Endothelial cell of umbilical vein (primary cell): ENCODE data around the gene DIDO1. TPM values are rescaled to one million over a fixed set of nuclear protein-coding genes. Genes with fewer than 3 reads are reported as not detected.
A peak's percentile ranks its signal among the peaks of the same experiment; 100 is the strongest.

ENCODE experiments used
- BruUV-seq: library from RNA; stranded (reverse); fragments of 400-500 nt; replicated peaks from 2 replicates; lab custom pipeline; 2021; lab: Mats Ljungman, UMichigan
- CTCF ChIA-PET: fragments of 300-600, 350-600 bp; sonication (Branson Sonifier 250); formaldehyde crosslinking; loops from one replicate; lab custom pipeline; 2021; ENCODE audit warnings: antibody characterized with exemption, inconsistent platforms; lab: Charles Lee
- POLR2A ChIA-PET: fragments of 300-600, 350-600 bp; sonication (Branson Sonifier 250); formaldehyde crosslinking; loops from one replicate; lab custom pipeline; 2021; ENCODE audit warnings: antibody characterized with exemption, inconsistent platforms; lab: Charles Lee
- DNase-seq: peaks from one replicate; pipeline ENCODE4 v3.0.0-alpha.2; 2011; ENCODE audit warnings: low read depth, low spot score
- FAIRE-seq: peaks from 2 replicates; lab custom pipeline; 2011; peaks lifted over from hg19 to GRCh38; lab: Jason Lieb, UNC
- H2AFZ ChIP-seq: 2 replicates; pipeline ENCODE4 v1.6.0; 2012; ENCODE audit warnings: low read depth, low read length, control low read depth, inconsistent platforms
- H3K27ac ChIP-seq: 2 replicates; pipeline ENCODE4 v1.5.1; 2011; ENCODE audit warnings: low read depth, mild to moderate bottlenecking, control low read depth, low read length, moderate library complexity; ENCODE audit not compliant: insufficient read depth
- H3K27me3 ChIP-seq, 2 experiments: 2 replicates each; pipeline versions ENCODE4 v1.6.0 to v1.6.1; 2011; ENCODE audit warnings: low read length in 2 of 2, mixed read lengths in 1 of 2; ENCODE audit not compliant: control insufficient read depth in 2 of 2, insufficient read depth in 2 of 2
- H3K36me3 ChIP-seq, 2 experiments: 2 replicates in 1 of 2; 3 replicates in 1 of 2; pipeline ENCODE4 v1.5.1; 2011; ENCODE audit warnings: low read length in 2 of 2, mild to moderate bottlenecking in 1 of 2, moderate library complexity in 1 of 2; ENCODE audit not compliant: control insufficient read depth in 2 of 2, insufficient read depth in 2 of 2; ENCODE audit errors: extremely low read depth in 1 of 2
- H3K4me1 ChIP-seq: 3 replicates; pipeline ENCODE4 v1.5.1; 2011; ENCODE audit warnings: mild to moderate bottlenecking, low read length; ENCODE audit not compliant: control insufficient read depth, insufficient read depth; ENCODE audit errors: extremely low read depth
- H3K4me2 ChIP-seq: 2 replicates; pipeline ENCODE4 v1.6.1; 2011; ENCODE audit warnings: low read length, control low read depth, mixed read lengths; ENCODE audit not compliant: insufficient read depth
- H3K4me3 ChIP-seq, 3 experiments: fragments of 200-600 bp in 1 of 3; sonication (generic), shearing (Covaris generic) in 1 of 3; replicated peaks in 1 of 3; 2 replicates each; pipeline ENCODE4 v1.5.1; 2011 to 2016; ENCODE audit warnings: control low read depth in 3 of 3, low read length in 3 of 3, mild to moderate bottlenecking in 2 of 3, inconsistent platforms in 1 of 3, low read depth in 1 of 3, moderate library complexity in 1 of 3; ENCODE audit not compliant: insufficient read depth in 1 of 3
- H3K79me2 ChIP-seq: 2 replicates; pipeline ENCODE4 v1.6.0; 2012; ENCODE audit warnings: low read length, inconsistent platforms; ENCODE audit not compliant: control insufficient read depth, insufficient read depth
- H3K9ac ChIP-seq: replicated peaks from 2 replicates; pipeline ENCODE3; 2011; ENCODE audit warnings: low read length, control low read depth; ENCODE audit not compliant: insufficient read depth; ENCODE audit errors: extremely low read depth
- H3K9me1 ChIP-seq: replicated peaks from 3 replicates; pipeline ENCODE4 v1.6.0; 2011; ENCODE audit warnings: mild to moderate bottlenecking, low read length; ENCODE audit not compliant: control insufficient read depth, insufficient read depth; ENCODE audit errors: extremely low read depth
- H3K9me3 ChIP-seq: replicated peaks from 2 replicates; pipeline ENCODE4 v1.5.1; 2012; ENCODE audit warnings: low read length, inconsistent platforms; ENCODE audit not compliant: control insufficient read depth, insufficient read depth
- H4K20me1 ChIP-seq: replicated peaks from 2 replicates; pipeline ENCODE3; 2011; ENCODE audit warnings: mild to moderate bottlenecking, low read length; ENCODE audit not compliant: control insufficient read depth, insufficient read depth; ENCODE audit errors: extremely low read depth
- EZH2 ChIP-seq: IDR thresholded peaks from 2 replicates; pipeline ENCODE4 v1.6.1; 2012; ENCODE audit warnings: borderline replicate concordance, low read depth, mild to moderate bottlenecking, moderate library complexity, low read length, inconsistent platforms; ENCODE audit not compliant: severe bottlenecking
- GATA2 ChIP-seq: IDR thresholded peaks from 2 replicates; pipeline ENCODE4 v1.7.0; 2011; ENCODE audit warnings: low read depth, mild to moderate bottlenecking, moderate library complexity, mixed read lengths, low read length; ENCODE audit not compliant: insufficient read length, insufficient read depth
- dilution Hi-C: fragments of 300-500 bp; cut with MboI; formaldehyde crosslinking; loops from one replicate; pipeline ENCODE4 v1.15.0; 2019; ENCODE audit warnings: low sequenced_read_pairs; ENCODE audit not compliant: extremely low pct_ligation_motif_present
- intact Hi-C: fragments of 100-400 bp; cut with micrococcal nuclease; formaldehyde crosslinking; loops from one replicate; pipeline ENCODE4 v1.10.0; 2022
- polyA plus RNA-seq, 4 experiments: library from polyadenylated mRNA; depleted of rRNA in 3 of 4; stranded (reverse) in 3 of 4; unstranded in 1 of 4; fragments of >200 nt; gene quantifications; 2 replicates each; pipeline versions ENCODE4 v1.2.1 to v1.2.3, GENCODE V29; 2011 to 2012; ENCODE audit warnings: missing spikeins in 1 of 4
- total RNA-seq: library from RNA; stranded (reverse); gene quantifications from 2 replicates; pipeline ENCODE4 v1.2.3, GENCODE V29; 2021

DIDO1 gene
- total and polyA plus RNA-seq, 2 donors (not counting 3 experiments of a cell fraction or from before 2014, with no cell fraction given) = 22.1 to 51.2 TPM

- no peak overlapping the region for H3K4me3 ChIP-seq
- peak overlapping the region; percentile 29 for H2AFZ ChIP-seq
- no peak for DNase-seq
- H3K9me1 ChIP-seq = no peaks in the 10 kb centered on the region
- FAIRE-seq = no peak
- H3K27me3 ChIP-seq = peaks cover 27 to 29% of the 10 kb centered on the region in 2 experiments
- no TSS peak for BruUV-seq
- H3K4me1 ChIP-seq = no peaks in the 10 kb centered on the region
- no peak overlapping the region for H3K4me2 ChIP-seq
- TF ChIP-seq EZH2 (peak; percentile 77), GATA2 (no peak)
- no peaks in the 10 kb centered on the region for H3K79me2 ChIP-seq
- H4K20me1 ChIP-seq = no peaks in the 10 kb centered on the region
- H3K9me3 ChIP-seq = no peaks in the 10 kb centered on the region
- POLR2A ChIA-PET = interaction anchor here (1.4 kb wide), 1 partner anchor 33 kb away, joined by 3 read pairs; the partner anchor contains the start of gene BHLHE23
- no peak overlapping the region for H3K9ac ChIP-seq
- intact Hi-C loops (loop anchor here (1.0 kb wide), 2 partner anchors 19 to 36 kb away; no protein-coding TSS in a partner anchor), dilution Hi-C loops (no loop called here)
- CTCF ChIA-PET = interaction anchor here (0.5 to 1.7 kb wide), 40 partner anchors 9 to 659 kb away, joined by 3 to 18 read pairs (median 4); partner anchors contain the start of genes DIDO1, GID8, SLC17A9 and TCFL5
- no peak overlapping the region for H3K27ac ChIP-seq
- no peaks in the 10 kb centered on the region for H3K36me3 ChIP-seq
Observed at GRCh38 chr20:62972845-62973745, 46.8 kb upstream of the DIDO1 start.
